GM13977 (cell line): ENCODE results near the gene CDC37L1.

Source experiments
- DNase-seq: peaks from one replicate; pipeline ENCODE4 v3.0.0; 2012; ENCODE audit warnings: low spot score
- in situ Hi-C: fragments of 300-500 bp; cut with MboI; formaldehyde crosslinking; loops from one replicate; pipeline ENCODE4 v1.12.0; 2022; ENCODE audit warnings: low sequenced_read_pairs, low pct_unique_long_range_greater_than_20kb, mixed read lengths, inconsistent platforms; ENCODE audit not compliant: unreplicated experiment
- TF ChIP-seq, protein P1 (sequence below): IDR thresholded peaks from 2 replicates; pipeline ENCODE4 v1.5.1; 2012; ENCODE audit warnings: mild to moderate bottlenecking, control low read depth; ENCODE audit not compliant: insufficient read depth; ENCODE audit errors: extremely low read depth, missing control alignments

Gene CDC37L1

DNA sequence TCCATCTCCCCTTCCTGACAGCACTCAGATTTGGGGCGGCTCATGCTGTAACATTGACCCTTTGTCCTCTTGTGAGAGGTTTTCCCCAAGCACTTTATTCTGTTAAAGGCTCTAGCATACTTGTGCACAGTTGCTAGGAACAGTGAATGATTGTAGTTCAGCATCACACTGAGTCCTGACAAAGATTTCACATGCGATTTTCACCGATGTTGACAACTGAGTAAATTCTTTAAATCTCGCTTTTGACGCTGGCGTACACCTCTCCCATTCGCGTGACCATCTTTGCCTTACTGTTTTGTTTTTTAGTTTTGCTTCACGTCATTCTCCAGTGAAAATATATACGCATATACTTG lies 780 bp downstream of the CDC37L1 start:
- DNase-seq = no peak
- in situ Hi-C loops = no loop called here
- TF ChIP-seq, protein P1, sequence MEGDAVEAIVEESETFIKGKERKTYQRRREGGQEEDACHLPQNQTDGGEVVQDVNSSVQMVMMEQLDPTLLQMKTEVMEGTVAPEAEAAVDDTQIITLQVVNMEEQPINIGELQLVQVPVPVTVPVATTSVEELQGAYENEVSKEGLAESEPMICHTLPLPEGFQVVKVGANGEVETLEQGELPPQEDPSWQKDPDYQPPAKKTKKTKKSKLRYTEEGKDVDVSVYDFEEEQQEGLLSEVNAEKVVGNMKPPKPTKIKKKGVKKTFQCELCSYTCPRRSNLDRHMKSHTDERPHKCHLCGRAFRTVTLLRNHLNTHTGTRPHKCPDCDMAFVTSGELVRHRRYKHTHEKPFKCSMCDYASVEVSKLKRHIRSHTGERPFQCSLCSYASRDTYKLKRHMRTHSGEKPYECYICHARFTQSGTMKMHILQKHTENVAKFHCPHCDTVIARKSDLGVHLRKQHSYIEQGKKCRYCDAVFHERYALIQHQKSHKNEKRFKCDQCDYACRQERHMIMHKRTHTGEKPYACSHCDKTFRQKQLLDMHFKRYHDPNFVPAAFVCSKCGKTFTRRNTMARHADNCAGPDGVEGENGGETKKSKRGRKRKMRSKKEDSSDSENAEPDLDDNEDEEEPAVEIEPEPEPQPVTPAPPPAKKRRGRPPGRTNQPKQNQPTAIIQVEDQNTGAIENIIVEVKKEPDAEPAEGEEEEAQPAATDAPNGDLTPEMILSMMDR = no peak

DNA sequence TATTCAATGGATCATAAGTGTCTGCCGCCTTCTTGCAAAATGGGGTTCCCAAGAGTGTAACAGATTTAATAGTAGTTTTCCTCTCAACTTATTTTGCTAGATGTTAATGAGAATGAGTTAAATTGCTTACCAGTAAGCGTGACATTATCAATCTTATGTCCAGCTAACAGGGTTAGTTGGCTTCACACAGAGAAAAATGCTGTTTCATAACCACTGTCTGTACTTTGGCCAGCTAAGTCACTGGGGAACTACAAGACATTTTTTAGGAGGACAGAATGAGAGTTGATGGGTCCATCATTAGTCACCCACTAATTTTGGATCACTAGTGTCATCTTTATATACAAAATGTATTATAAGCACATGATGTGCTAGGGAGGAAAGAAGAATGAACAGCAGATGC lies 1.4 kb downstream of the CDC37L1 start:
- TF ChIP-seq, protein P1 = no peak
- in situ Hi-C loops = no loop called here

DNA sequence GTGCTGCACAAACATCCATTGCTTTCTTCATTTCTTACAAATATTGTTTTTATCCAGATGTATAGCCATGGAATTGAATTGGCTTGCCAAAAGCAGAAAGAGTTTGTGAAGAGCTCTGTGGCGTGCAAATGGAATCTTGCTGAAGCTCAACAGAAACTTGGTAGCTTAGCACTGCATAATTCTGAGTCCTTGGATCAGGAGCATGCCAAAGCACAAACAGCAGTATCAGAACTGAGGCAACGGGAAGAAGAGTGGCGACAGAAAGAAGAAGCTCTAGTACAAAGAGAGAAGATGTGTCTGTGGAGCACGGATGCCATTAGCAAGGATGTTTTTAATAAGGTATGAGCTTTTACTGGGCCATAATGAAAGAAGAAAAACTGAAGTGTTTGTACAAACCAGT lies 5.5 kb downstream of the CDC37L1 start:
- in situ Hi-C loops = no loop called here
- DNase-seq = no peak
- TF ChIP-seq, protein P1 = no peak

More for the DNA sequence above, 1.4 kb downstream of the CDC37L1 start:
- no peak for DNase-seq

DNA sequence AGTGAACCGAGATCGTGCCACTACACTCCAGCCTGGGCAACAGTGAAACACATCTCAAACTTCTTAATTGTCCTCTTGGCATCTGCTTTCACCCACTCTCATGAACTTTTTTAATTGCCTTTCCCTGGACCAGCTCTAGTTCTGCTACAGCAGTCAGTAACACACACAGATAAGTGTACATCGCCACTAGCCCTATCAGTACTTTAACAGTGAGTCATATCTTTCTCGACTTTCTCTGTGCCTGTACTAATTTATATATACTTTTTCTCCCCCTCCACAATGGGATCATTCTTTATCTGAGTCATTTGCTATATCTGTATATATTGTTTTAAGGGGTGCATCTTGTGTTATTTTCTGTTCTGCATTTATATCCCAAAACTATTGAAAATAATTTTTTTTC lies 6.7 kb downstream of the CDC37L1 start:
- TF ChIP-seq, protein P1 = no peak
- in situ Hi-C loops = no loop called here
- DNase-seq = no peak

DNA sequence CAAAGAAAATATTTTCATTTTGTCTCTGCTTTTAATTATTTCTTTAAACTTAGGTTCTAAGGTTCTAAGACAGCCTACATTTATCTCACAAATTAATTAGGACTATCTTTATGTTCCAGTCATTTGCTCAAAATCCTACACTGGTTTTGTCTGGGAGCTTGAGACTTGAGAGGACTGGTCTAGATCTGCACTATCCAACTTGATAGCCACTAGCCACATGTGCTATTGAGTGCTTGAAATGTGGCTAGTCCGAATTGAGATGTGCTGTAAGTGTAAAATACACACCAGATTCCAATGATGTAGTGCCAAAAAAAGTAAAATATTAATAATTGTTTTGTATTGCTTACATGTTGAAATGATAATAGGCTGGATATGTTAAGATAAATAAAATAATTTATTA lies 7.2 kb downstream of the CDC37L1 start:
- no peak for DNase-seq
- in situ Hi-C loops = no loop called here
- TF ChIP-seq, protein P1 = no peak

DNA sequence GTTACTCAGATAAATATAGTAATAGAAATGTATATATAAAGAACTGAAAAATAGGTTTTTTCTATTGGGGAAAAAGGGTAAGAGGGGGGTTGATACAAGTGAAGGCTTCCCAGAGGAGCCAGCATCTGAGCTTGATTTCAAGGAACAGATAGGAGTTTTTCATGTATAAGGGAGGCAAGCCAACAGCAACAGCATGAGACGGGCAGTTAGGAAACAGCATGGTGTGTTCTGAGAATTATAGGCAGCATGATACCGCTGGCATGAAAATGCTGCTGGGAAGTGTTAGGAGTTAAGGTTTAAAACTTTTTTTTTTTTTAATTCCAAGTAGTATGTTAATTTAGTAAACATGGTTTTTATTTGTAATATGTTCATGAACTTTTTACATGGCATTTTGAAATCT lies 9.7 kb downstream of the CDC37L1 start:
- in situ Hi-C loops = no loop called here

More for the DNA sequence above, 9.7 kb downstream of the CDC37L1 start:
- TF ChIP-seq, protein P1 = no peak
- no peak for DNase-seq
